ENCODE measurements around the gene FAM193A.
"Not testable (repeated sequence)": the region's sequence is repeated elsewhere in the genome, so short reads cannot be mapped to it uniquely, and the experiment has no call there.

FAM193A gene

DNA sequence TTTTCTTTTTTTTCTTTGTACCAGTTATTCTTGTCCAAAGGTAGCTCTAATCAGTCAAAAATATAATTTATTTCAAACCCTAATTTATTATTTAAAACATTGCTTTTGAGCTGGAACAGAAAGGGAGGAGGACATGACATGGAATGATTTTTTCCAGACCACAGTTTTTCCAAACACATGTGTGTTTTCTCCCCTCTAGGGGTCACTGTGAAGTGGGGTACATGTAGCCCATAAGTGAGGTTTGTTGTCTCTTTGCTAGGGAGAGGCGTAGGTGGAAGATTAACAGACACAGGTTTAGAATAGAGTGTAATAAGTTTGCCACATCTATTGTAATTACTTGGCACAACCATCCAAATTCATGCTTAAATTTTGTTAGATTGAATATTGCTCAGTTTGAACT, 136.7 kb downstream of the FAM193A start:
- H3F3A ChIP-seq (ENCODE audit: insufficient read depth, low read length): no peaks in the 10 kb centered on the region
- TF ChIP-seq, protein P1, sequence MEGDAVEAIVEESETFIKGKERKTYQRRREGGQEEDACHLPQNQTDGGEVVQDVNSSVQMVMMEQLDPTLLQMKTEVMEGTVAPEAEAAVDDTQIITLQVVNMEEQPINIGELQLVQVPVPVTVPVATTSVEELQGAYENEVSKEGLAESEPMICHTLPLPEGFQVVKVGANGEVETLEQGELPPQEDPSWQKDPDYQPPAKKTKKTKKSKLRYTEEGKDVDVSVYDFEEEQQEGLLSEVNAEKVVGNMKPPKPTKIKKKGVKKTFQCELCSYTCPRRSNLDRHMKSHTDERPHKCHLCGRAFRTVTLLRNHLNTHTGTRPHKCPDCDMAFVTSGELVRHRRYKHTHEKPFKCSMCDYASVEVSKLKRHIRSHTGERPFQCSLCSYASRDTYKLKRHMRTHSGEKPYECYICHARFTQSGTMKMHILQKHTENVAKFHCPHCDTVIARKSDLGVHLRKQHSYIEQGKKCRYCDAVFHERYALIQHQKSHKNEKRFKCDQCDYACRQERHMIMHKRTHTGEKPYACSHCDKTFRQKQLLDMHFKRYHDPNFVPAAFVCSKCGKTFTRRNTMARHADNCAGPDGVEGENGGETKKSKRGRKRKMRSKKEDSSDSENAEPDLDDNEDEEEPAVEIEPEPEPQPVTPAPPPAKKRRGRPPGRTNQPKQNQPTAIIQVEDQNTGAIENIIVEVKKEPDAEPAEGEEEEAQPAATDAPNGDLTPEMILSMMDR (IDR thresholded peaks at IDR 0.05; ENCODE audit: low read length): no peak
- TF ChIP-seq EZH2 (IDR thresholded peaks at IDR 0.05; ENCODE audit: borderline replicate concordance, low read length): no peak
- H3K27me3 ChIP-seq (ENCODE audit: insufficient read depth, low read length): no peaks in the 10 kb centered on the region
- no peaks in the 10 kb centered on the region for H3K4me1 ChIP-seq (ENCODE audit: insufficient read depth, low read length, severe bottlenecking)
- H3K36me3 ChIP-seq (ENCODE audit: insufficient read depth, low read length): peaks cover 62% of the 10 kb centered on the region
- no peaks in the 10 kb centered on the region for H3K9me2 ChIP-seq (ENCODE audit: low read depth, low read length)
- no peak overlapping the region for H3K27ac ChIP-seq (ENCODE audit: low read depth, low read length, poor library complexity, severe bottlenecking)
- H3K79me2 ChIP-seq (ENCODE audit: insufficient read depth, low read length): no peaks in the 10 kb centered on the region
- no peak overlapping the region for H3K4me2 ChIP-seq (ENCODE audit: low read length)
- no peaks in the 10 kb centered on the region for H3K9me3 ChIP-seq (ENCODE audit: low read length)
- no peaks in the 10 kb centered on the region for H4K20me1 ChIP-seq (ENCODE audit: insufficient read depth, low read length)
- H3K4me3 ChIP-seq (ENCODE audit: low read depth, low read length, poor library complexity, severe bottlenecking): no peak overlapping the region
- H3K9ac ChIP-seq (ENCODE audit: low read length): no peak overlapping the region
- no peak overlapping the region for H2AFZ ChIP-seq (ENCODE audit: low read length)

DNA sequence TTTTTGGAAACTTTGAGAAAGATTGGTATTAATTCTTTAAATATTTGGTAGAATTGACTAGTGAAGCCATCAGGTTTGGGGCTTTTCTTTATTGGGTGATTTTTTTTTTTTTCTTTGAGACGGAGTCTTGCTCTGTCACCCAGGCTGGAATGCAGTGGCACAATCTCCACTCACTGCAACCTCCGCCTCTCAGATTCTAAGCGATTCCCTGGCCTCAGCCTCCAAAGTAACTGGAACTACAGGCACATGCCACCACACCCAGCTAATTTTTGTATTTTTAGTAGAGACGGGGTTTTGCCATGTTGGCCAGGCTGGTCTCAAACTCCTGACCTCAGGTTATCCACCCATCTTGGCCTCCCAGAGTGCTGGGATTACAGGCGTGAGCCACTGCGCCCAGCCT, 143.3 kb downstream of the FAM193A start:
- H3K27me3 ChIP-seq (ENCODE audit: insufficient read depth, low read length); H3K4me1 ChIP-seq (ENCODE audit: insufficient read depth, low read length, severe bottlenecking); H3K9me3 ChIP-seq (ENCODE audit: low read length); H3F3A ChIP-seq (ENCODE audit: insufficient read depth, low read length); H3K4me2 ChIP-seq (ENCODE audit: low read length); H3K4me3 ChIP-seq (ENCODE audit: low read depth, low read length, poor library complexity, severe bottlenecking); H3K27ac ChIP-seq (ENCODE audit: low read depth, low read length, poor library complexity, severe bottlenecking); H3K9ac ChIP-seq (ENCODE audit: low read length); H3K9me2 ChIP-seq (ENCODE audit: low read depth, low read length); H4K20me1 ChIP-seq (ENCODE audit: insufficient read depth, low read length); H3K79me2 ChIP-seq (ENCODE audit: insufficient read depth, low read length); H2AFZ ChIP-seq (ENCODE audit: low read length): not testable (repeated sequence)
- peaks cover 17% of the 10 kb centered on the region for H3K36me3 ChIP-seq (ENCODE audit: insufficient read depth, low read length)

DNA sequence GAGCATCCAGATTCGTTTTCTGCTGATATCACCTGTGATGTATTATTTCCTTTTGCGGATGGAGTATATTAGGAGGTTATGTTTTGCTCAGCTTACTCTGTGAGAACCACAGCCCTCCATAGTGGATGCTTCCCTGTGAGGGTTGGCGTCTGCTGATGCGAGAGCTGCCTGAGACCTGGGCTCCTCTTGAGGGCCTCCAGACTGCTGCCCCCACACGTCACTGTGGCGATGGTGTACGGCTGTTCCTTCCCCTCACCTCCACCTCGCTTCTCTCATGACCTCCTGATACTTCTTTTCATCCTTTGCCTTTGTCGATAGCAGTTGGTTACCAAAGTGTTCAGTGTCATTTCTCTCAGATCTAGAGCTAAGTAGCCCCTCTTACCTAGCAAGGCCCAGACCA, 148.0 kb downstream of the FAM193A start:
- Histone ChIP-seq H3K4me1 (ENCODE audit: insufficient read depth, low read length, severe bottlenecking) (peaks cover 6% of the 10 kb centered on the region), H4K20me1 (ENCODE audit: insufficient read depth, low read length) (no peaks in the 10 kb centered on the region), H3K79me2 (ENCODE audit: insufficient read depth, low read length) (no peaks in the 10 kb centered on the region), H3K4me3 (ENCODE audit: low read depth, low read length, poor library complexity, severe bottlenecking) (no peak overlapping the region), H3K9me2 (ENCODE audit: low read depth, low read length) (no peaks in the 10 kb centered on the region), H3K4me2 (ENCODE audit: low read length) (no peak overlapping the region), H3F3A (ENCODE audit: insufficient read depth, low read length) (no peaks in the 10 kb centered on the region), H3K27ac (ENCODE audit: low read depth, low read length, poor library complexity, severe bottlenecking) (no peak overlapping the region), H3K36me3 (ENCODE audit: insufficient read depth, low read length) (no peaks in the 10 kb centered on the region; the same call in 1 of the 2 replicates), H3K9ac (ENCODE audit: low read length) (no peak overlapping the region), H3K9me3 (ENCODE audit: low read length) (no peaks in the 10 kb centered on the region), H3K27me3 (ENCODE audit: insufficient read depth, low read length) (no peaks in the 10 kb centered on the region), H2AFZ (ENCODE audit: low read length) (no peak overlapping the region)
- TF ChIP-seq EZH2 (IDR thresholded peaks at IDR 0.05; ENCODE audit: borderline replicate concordance, low read length): no peak
- TF ChIP-seq, protein P1 (IDR thresholded peaks at IDR 0.05; ENCODE audit: low read length): no peak

DNA sequence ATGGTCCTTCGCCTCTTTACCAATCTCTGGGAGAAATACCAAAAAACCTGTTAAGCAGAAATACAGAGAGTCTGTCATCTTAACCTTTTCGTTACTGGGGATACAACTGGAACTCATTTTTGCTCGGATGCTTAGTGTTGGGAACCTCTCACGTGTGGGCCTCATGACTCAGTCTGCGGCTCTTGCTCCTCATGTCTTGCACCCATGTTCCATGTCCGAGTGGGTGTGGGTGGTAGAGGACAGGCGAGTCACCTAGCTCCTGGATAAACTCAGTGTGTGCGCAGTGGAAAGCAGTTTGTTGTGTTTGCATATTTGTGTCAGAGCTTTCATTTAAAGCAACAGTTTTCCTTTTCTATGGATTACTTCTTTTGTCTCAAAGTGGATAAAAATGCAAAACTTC, 149.1 kb downstream of the FAM193A start:
- Histone ChIP-seq H4K20me1 (ENCODE audit: insufficient read depth, low read length) (no peaks in the 10 kb centered on the region), H3K9me3 (ENCODE audit: low read length) (no peaks in the 10 kb centered on the region), H3K27ac (ENCODE audit: low read depth, low read length, poor library complexity, severe bottlenecking) (no peak overlapping the region), H3K4me2 (ENCODE audit: low read length) (no peak overlapping the region), H3K79me2 (ENCODE audit: insufficient read depth, low read length) (no peaks in the 10 kb centered on the region), H3K9me2 (ENCODE audit: low read depth, low read length) (no peaks in the 10 kb centered on the region), H3K4me1 (ENCODE audit: insufficient read depth, low read length, severe bottlenecking) (peaks cover 16% of the 10 kb centered on the region), H2AFZ (ENCODE audit: low read length) (no peak overlapping the region), H3F3A (ENCODE audit: insufficient read depth, low read length) (no peaks in the 10 kb centered on the region), H3K36me3 (ENCODE audit: insufficient read depth, low read length) (peaks cover under 1% of the 10 kb centered on the region), H3K9ac (ENCODE audit: low read length) (no peak overlapping the region), H3K27me3 (ENCODE audit: insufficient read depth, low read length) (no peaks in the 10 kb centered on the region), H3K4me3 (ENCODE audit: low read depth, low read length, poor library complexity, severe bottlenecking) (no peak overlapping the region)
- no peak for TF ChIP-seq EZH2 (IDR thresholded peaks at IDR 0.05; ENCODE audit: borderline replicate concordance, low read length)
- TF ChIP-seq, protein P1 (IDR thresholded peaks at IDR 0.05; ENCODE audit: low read length): no peak

Data from OCI-LY1 (cell line).